WTC11 (cell line): ENCODE measurements around the gene SLC31A1.
A peak's percentile ranks its signal among the peaks of the same experiment; 100 is the strongest.

ENCODE experiments used
- CTCF ChIP-seq: fragments of 200-600 bp; IDR thresholded peaks from 2 replicates; pipeline ENCODE4 v1.8.0; 2022; ENCODE audit warnings: antibody characterized with exemption
- E2F5 ChIP-seq: sonication (generic); formaldehyde crosslinking; IDR thresholded peaks from 2 replicates; pipeline ENCODE4 v1.8.1; 2022; ENCODE audit warnings: mild to moderate bottlenecking, moderate library complexity, missing genetic modification reagents
- ESRRA ChIP-seq: sonication (generic); formaldehyde crosslinking; IDR thresholded peaks from 2 replicates; pipeline ENCODE4 v1.8.1; 2022; ENCODE audit warnings: mild to moderate bottlenecking, missing genetic modification reagents, borderline replicate concordance
- FOXP1 ChIP-seq: sonication (generic); formaldehyde crosslinking; IDR thresholded peaks from 2 replicates; pipeline ENCODE4 v1.8.0; 2022; ENCODE audit warnings: missing genetic modification reagents, mild to moderate bottlenecking, moderate library complexity, borderline replicate concordance
- HMGXB4 ChIP-seq: sonication (generic); formaldehyde crosslinking; IDR thresholded peaks from 2 replicates; pipeline ENCODE4 v1.8.1; 2023; ENCODE audit warnings: mild to moderate bottlenecking, moderate library complexity, missing genetic modification reagents
- MAX ChIP-seq: sonication (generic); formaldehyde crosslinking; IDR thresholded peaks from 2 replicates; pipeline ENCODE4 v1.8.0; 2022; ENCODE audit warnings: mild to moderate bottlenecking, missing genetic modification reagents
- NFE2L1 ChIP-seq: sonication (generic); formaldehyde crosslinking; IDR thresholded peaks from 2 replicates; pipeline ENCODE4 v1.8.1; 2023; ENCODE audit warnings: missing genetic modification reagents
- NFYB ChIP-seq: sonication (generic); formaldehyde crosslinking; conservative IDR thresholded peaks from 2 replicates; pipeline ENCODE4 v1.8.0; 2022; ENCODE audit warnings: low read depth, missing genetic modification reagents
- TF ChIP-seq, protein P1 (sequence below): sonication (generic); formaldehyde crosslinking; IDR thresholded peaks from 2 replicates; pipeline ENCODE4 v1.8.0; 2023; ENCODE audit warnings: missing genetic modification reagents, mild to moderate bottlenecking, borderline replicate concordance
- TF ChIP-seq, protein P2 (sequence below): sonication (generic); formaldehyde crosslinking; IDR thresholded peaks from 2 replicates; pipeline ENCODE4 v1.8.0; 2022; ENCODE audit warnings: missing genetic modification reagents
- TF ChIP-seq, protein P3 (sequence below): sonication (generic); formaldehyde crosslinking; IDR thresholded peaks from 2 replicates; pipeline ENCODE4 v1.8.1; 2023; ENCODE audit warnings: mild to moderate bottlenecking, missing genetic modification reagents

- TF ChIP-seq, protein P1, sequence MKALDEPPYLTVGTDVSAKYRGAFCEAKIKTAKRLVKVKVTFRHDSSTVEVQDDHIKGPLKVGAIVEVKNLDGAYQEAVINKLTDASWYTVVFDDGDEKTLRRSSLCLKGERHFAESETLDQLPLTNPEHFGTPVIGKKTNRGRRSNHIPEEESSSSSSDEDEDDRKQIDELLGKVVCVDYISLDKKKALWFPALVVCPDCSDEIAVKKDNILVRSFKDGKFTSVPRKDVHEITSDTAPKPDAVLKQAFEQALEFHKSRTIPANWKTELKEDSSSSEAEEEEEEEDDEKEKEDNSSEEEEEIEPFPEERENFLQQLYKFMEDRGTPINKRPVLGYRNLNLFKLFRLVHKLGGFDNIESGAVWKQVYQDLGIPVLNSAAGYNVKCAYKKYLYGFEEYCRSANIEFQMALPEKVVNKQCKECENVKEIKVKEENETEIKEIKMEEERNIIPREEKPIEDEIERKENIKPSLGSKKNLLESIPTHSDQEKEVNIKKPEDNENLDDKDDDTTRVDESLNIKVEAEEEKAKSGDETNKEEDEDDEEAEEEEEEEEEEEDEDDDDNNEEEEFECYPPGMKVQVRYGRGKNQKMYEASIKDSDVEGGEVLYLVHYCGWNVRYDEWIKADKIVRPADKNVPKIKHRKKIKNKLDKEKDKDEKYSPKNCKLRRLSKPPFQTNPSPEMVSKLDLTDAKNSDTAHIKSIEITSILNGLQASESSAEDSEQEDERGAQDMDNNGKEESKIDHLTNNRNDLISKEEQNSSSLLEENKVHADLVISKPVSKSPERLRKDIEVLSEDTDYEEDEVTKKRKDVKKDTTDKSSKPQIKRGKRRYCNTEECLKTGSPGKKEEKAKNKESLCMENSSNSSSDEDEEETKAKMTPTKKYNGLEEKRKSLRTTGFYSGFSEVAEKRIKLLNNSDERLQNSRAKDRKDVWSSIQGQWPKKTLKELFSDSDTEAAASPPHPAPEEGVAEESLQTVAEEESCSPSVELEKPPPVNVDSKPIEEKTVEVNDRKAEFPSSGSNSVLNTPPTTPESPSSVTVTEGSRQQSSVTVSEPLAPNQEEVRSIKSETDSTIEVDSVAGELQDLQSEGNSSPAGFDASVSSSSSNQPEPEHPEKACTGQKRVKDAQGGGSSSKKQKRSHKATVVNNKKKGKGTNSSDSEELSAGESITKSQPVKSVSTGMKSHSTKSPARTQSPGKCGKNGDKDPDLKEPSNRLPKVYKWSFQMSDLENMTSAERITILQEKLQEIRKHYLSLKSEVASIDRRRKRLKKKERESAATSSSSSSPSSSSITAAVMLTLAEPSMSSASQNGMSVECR (CRISPR knock-in tag), result no peak
- TF ChIP-seq FOXP1 (CRISPR knock-in tag), result no peak
- no peak for TF ChIP-seq MAX (CRISPR knock-in tag)
- peak; percentile 57 for TF ChIP-seq CTCF
- TF ChIP-seq NFE2L1, result no peak
- no peak for TF ChIP-seq HMGXB4 (CRISPR knock-in tag)
- TF ChIP-seq NFYB (CRISPR knock-in tag), result no peak
- TF ChIP-seq, protein P2, sequence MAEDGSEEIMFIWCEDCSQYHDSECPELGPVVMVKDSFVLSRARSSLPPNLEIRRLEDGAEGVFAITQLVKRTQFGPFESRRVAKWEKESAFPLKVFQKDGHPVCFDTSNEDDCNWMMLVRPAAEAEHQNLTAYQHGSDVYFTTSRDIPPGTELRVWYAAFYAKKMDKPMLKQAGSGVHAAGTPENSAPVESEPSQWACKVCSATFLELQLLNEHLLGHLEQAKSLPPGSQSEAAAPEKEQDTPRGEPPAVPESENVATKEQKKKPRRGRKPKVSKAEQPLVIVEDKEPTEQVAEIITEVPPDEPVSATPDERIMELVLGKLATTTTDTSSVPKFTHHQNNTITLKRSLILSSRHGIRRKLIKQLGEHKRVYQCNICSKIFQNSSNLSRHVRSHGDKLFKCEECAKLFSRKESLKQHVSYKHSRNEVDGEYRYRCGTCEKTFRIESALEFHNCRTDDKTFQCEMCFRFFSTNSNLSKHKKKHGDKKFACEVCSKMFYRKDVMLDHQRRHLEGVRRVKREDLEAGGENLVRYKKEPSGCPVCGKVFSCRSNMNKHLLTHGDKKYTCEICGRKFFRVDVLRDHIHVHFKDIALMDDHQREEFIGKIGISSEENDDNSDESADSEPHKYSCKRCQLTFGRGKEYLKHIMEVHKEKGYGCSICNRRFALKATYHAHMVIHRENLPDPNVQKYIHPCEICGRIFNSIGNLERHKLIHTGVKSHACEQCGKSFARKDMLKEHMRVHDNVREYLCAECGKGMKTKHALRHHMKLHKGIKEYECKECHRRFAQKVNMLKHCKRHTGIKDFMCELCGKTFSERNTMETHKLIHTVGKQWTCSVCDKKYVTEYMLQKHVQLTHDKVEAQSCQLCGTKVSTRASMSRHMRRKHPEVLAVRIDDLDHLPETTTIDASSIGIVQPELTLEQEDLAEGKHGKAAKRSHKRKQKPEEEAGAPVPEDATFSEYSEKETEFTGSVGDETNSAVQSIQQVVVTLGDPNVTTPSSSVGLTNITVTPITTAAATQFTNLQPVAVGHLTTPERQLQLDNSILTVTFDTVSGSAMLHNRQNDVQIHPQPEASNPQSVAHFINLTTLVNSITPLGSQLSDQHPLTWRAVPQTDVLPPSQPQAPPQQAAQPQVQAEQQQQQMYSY (CRISPR knock-in tag), result no peak
- TF ChIP-seq, protein P3, sequence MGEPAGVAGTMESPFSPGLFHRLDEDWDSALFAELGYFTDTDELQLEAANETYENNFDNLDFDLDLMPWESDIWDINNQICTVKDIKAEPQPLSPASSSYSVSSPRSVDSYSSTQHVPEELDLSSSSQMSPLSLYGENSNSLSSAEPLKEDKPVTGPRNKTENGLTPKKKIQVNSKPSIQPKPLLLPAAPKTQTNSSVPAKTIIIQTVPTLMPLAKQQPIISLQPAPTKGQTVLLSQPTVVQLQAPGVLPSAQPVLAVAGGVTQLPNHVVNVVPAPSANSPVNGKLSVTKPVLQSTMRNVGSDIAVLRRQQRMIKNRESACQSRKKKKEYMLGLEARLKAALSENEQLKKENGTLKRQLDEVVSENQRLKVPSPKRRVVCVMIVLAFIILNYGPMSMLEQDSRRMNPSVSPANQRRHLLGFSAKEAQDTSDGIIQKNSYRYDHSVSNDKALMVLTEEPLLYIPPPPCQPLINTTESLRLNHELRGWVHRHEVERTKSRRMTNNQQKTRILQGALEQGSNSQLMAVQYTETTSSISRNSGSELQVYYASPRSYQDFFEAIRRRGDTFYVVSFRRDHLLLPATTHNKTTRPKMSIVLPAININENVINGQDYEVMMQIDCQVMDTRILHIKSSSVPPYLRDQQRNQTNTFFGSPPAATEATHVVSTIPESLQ (CRISPR knock-in tag), result no peak
- TF ChIP-seq ESRRA, result no peak
- no peak for TF ChIP-seq E2F5 (CRISPR knock-in tag)
These were observed 53.3 kb downstream of the SLC31A1 start for GRCh38 chr9:113274474-113275156.
